ENCODE results near the gene BLM. TPM values are rescaled to one million over a fixed set of nuclear protein-coding genes. Genes with fewer than 3 reads are reported as not detected.

Gene BLM
- total and polyA plus RNA-seq, 10 of the 15 experiments (the other 5 are each of a cell fraction or from before 2014, with no cell fraction given) = 23.0 to 68.4 (median 43.9) TPM

DNA sequence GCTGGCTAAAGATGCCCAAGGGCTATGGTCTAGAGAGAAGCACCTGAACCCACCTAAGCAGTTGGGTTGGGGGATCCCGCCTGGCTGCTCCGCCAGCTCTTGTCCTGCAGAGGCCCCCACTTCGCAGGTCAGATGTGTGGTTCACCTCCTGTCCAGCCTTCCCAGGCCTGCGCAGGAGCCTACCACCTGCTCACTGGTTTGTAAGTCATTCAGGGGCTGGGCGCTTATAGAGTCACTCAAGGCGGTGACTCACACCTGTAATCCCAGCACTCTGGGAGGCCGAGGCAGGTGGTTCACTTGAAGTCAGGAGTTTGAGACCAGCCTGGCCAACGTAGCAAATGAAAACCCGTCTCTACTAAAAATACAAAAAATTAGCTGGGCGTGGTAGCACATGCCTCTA is 147.4 kb downstream of the BLM start:
- H3K27ac ChIP-seq (ENCODE audit: control insufficient read depth, insufficient read depth) = no peak overlapping the region
- ChIA-PET RAD21 (ENCODE audit: unreplicated experiment) (no interaction called here), SMC1A (ENCODE audit: uncharacterized antibody, unreplicated experiment) (interaction anchor here (1.0 kb wide), 1 partner anchor 11 kb away, joined by 4 read pairs; no protein-coding TSS in a partner anchor), CTCF (interaction anchor here (1.2 to 1.9 kb wide), 3 partner anchors 22 to 67 kb away, joined by 3 to 9 read pairs (median 7); partner anchors contain the start of gene HDDC3), POLR2A (interaction anchor here (1.7 kb wide), 1 partner anchor 13 kb away, joined by 4 read pairs; no protein-coding TSS in a partner anchor)
- BruUV-seq (replicated peaks) = no TSS peak
- no peaks in the 10 kb centered on the region for H3K9me3 ChIP-seq (replicated peaks; ENCODE audit: control insufficient read depth, insufficient read depth, low read length)
- WGBS (ENCODE audit: insufficient coverage, insufficient replicate concordance, low lambda C conversion rate, missing lambda C conversion rate) = 60% methylated on average over 10 of the region's 10 CpGs
- in situ Hi-C loops (cut with MboI) (no loop called here), intact Hi-C loops (cut with micrococcal nuclease; ENCODE audit: unreplicated experiment) (no loop called here)
- TF ChIP-seq MEF2A (IDR thresholded peaks at IDR 0.05; ENCODE audit: insufficient read depth, low read depth, low read length) (no peak), RAD51 (IDR thresholded peaks at IDR 0.05) (no peak), BRCA1 (IDR thresholded peaks at IDR 0.05; ENCODE audit: low read depth, low read length) (no peak), MAX (IDR thresholded peaks at IDR 0.05; ENCODE audit: low read depth, low read length) (no peak), ZNF384 (IDR thresholded peaks at IDR 0.05; ENCODE audit: borderline replicate concordance, low read depth, low read length) (no peak), MYB (IDR thresholded peaks at IDR 0.05; ENCODE audit: borderline replicate concordance, low read depth, low read length) (no peak), E2F4 (IDR thresholded peaks at IDR 0.05; ENCODE audit: low read depth, low read length) (no peak), SRF (IDR thresholded peaks at IDR 0.05; ENCODE audit: low read depth in 2 of 2, low read length in 2 of 2) (no peak)
- TF ChIP-seq, protein P1, sequence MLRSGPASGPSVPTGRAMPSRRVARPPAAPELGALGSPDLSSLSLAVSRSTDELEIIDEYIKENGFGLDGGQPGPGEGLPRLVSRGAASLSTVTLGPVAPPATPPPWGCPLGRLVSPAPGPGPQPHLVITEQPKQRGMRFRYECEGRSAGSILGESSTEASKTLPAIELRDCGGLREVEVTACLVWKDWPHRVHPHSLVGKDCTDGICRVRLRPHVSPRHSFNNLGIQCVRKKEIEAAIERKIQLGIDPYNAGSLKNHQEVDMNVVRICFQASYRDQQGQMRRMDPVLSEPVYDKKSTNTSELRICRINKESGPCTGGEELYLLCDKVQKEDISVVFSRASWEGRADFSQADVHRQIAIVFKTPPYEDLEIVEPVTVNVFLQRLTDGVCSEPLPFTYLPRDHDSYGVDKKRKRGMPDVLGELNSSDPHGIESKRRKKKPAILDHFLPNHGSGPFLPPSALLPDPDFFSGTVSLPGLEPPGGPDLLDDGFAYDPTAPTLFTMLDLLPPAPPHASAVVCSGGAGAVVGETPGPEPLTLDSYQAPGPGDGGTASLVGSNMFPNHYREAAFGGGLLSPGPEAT (IDR thresholded peaks at IDR 0.05; ENCODE audit: low read depth) = no peak
- TF ChIP-seq, protein P2, sequence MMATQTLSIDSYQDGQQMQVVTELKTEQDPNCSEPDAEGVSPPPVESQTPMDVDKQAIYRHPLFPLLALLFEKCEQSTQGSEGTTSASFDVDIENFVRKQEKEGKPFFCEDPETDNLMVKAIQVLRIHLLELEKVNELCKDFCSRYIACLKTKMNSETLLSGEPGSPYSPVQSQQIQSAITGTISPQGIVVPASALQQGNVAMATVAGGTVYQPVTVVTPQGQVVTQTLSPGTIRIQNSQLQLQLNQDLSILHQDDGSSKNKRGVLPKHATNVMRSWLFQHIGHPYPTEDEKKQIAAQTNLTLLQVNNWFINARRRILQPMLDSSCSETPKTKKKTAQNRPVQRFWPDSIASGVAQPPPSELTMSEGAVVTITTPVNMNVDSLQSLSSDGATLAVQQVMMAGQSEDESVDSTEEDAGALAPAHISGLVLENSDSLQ (IDR thresholded peaks at IDR 0.05) = no peak
- H2AFZ ChIP-seq (ENCODE audit: control insufficient read depth, low read depth, low read length) = no peak overlapping the region
- H3K27me3 ChIP-seq (replicated peaks in 1 of 2; ENCODE audit: control insufficient read depth in 2 of 2, insufficient read depth in 2 of 2, low read length in 1 of 2) = no peaks in the 10 kb centered on the region
- no peaks in the 10 kb centered on the region for H4K20me1 ChIP-seq (ENCODE audit: control insufficient read depth, insufficient read depth)
- H3K9ac ChIP-seq (ENCODE audit: control insufficient read depth, insufficient read depth, low read length) = no peak overlapping the region
- no peaks in the 10 kb centered on the region for H3K36me3 ChIP-seq (ENCODE audit: control insufficient read depth in 2 of 2, insufficient read depth in 2 of 2, low read length in 1 of 2)
- no peak for ATAC-seq
- H3K79me2 ChIP-seq (ENCODE audit: control insufficient read depth, insufficient read depth, low read length) = no peaks in the 10 kb centered on the region
- H3K4me2 ChIP-seq (ENCODE audit: control insufficient read depth, insufficient read depth) = no peak overlapping the region
- H3K4me3 ChIP-seq = no peak overlapping the region
- no peak for DNase-seq (ENCODE audit: low read depth, low spot score)
- no peak for FAIRE-seq
- H3K4me1 ChIP-seq (ENCODE audit: control insufficient read depth, insufficient read depth, low read length) = peaks cover 5% of the 10 kb centered on the region

All from GM12878 (cell line).